HG02943 (cell line): Measurements from ENCODE around the gene IFNL4.

Experiments
- ATAC-seq: cut with Tn5 transposase; IDR thresholded peaks from one replicate; pipeline ENCODE4 v1.9.1; 2021; ENCODE audit warnings: mild to moderate bottlenecking, low read depth, moderate library complexity; ENCODE audit not compliant: unreplicated experiment

The IFNL4 gene

GRCh38 chr19:39197808-39198207, 50.8 kb downstream of the IFNL4 start:
- ATAC-seq, result no peak

GRCh38 chr19:39196860-39197562, 51.6 kb downstream of the IFNL4 start, which contains the start of gene NCCRP1:
NCCRP1 (plus strand) TSS chr19:39196964; CDS start chr19:39196983, 19 bp downstream.
- ATAC-seq, result no peak

- ATAC-seq, result no peak
Observed at GRCh38 chr19:39196320-39196719, 52.3 kb downstream of the IFNL4 start.
